Mammary epithelial cell (primary cell): ENCODE results near the gene POC1A.

Experiments used
- EZH2 ChIP-seq: IDR thresholded peaks from 2 replicates; pipeline ENCODE4 v1.6.1; 2012; ENCODE audit warnings: low read length, inconsistent platforms, borderline replicate concordance
- TF ChIP-seq, protein P1 (sequence below), 2 donors: IDR thresholded peaks in 1 of 2; conservative IDR thresholded peaks in 1 of 2; 2 replicates each; pipeline ENCODE4 v1.5.1; 2011 to 2012; ENCODE audit warnings: inconsistent platforms in 2 of 2, low read length in 2 of 2, mild to moderate bottlenecking in 2 of 2, control low read depth in 1 of 2, low read depth in 1 of 2; ENCODE audit not compliant: insufficient read depth in 1 of 2; ENCODE audit errors: extremely low read depth in 1 of 2

DNA sequence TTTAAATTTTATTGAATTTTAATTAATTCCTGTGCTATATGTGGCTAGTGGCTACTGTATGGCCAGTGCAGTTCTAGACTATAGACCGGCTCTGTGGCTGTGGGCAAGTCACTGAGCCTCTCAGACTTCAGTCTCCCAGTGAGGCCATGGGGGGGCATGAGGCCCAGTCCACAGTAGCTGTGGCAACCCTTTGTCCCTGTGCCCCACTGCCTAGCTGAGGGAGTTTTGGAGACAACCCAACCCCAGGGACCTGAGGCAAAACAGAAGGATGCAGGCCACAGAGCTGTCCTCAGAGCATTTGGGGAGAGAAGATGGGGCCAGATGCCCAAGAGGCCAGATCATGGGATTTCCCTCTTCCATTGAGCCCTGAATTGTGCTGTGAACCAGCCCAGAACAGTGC, 18.9 kb upstream of the POC1A start:
- TF ChIP-seq, protein P1, sequence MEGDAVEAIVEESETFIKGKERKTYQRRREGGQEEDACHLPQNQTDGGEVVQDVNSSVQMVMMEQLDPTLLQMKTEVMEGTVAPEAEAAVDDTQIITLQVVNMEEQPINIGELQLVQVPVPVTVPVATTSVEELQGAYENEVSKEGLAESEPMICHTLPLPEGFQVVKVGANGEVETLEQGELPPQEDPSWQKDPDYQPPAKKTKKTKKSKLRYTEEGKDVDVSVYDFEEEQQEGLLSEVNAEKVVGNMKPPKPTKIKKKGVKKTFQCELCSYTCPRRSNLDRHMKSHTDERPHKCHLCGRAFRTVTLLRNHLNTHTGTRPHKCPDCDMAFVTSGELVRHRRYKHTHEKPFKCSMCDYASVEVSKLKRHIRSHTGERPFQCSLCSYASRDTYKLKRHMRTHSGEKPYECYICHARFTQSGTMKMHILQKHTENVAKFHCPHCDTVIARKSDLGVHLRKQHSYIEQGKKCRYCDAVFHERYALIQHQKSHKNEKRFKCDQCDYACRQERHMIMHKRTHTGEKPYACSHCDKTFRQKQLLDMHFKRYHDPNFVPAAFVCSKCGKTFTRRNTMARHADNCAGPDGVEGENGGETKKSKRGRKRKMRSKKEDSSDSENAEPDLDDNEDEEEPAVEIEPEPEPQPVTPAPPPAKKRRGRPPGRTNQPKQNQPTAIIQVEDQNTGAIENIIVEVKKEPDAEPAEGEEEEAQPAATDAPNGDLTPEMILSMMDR (conservative IDR thresholded peaks at IDR 0.05 in 1 of 2, IDR thresholded peaks at IDR 0.05 in 1 of 2; ENCODE audit: extremely low read depth in 1 of 2, insufficient read depth in 1 of 2, low read depth in 1 of 2, low read length in 2 of 2): no peak
- no peak for TF ChIP-seq EZH2
